Limb (tissue), 2 donors: ENCODE data around the gene MYO1C.
"Not testable (repeated sequence)": the region's sequence is repeated elsewhere in the genome, so short reads cannot be mapped to it uniquely, and the experiment has no call there.

ENCODE experiments used
- DNase-seq, 2 donors: peaks; one replicate each; pipeline ENCODE4 v3.0.0-alpha.2; 2016; ENCODE audit errors: extremely low spot score in 2 of 2

Gene MYO1C

DNA sequence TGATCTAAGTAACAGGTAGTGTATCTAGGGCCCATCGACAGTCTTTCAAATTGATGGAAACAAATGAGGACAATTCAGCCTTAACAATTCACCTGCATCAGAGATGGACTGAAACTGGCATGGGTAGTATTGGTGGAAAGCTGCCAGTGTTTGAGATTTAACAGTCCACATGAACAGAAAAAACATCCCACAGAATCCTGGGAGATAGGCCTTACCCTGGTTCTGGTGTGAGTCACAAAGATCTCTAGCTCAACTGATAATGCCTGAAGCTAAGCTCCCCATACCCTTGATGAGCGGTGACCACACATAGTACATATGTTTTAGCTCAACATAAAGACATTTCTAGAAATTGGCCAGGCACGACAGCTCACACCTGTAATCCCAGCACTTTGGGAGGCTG is 58.3 kb downstream of the MYO1C start:
- DNase-seq, result no peak

DNA sequence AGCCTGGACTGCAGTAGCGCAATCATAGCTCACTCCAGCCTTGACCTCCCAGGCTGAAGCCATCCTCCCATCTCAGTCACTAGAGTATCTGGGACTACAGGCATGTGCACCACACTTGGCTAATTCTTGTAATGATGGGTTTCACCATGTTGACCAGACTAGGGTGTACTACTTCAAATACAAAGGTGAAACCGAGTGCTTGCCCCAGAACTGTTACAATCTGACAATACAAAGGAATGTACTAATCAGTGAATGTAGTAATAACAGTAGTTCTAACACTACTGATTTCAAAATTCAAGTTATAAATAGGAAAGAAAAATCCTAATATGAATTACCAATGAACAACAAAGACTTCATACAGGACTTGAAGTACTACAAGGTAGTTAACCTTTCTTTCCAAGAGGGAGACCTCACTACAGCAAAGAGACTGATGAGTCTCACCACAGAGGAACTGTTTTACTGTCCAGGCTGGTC is 60.8 kb downstream of the MYO1C start:
- no peak for DNase-seq

GRCh38 chr17:1423456-1424135 is 68.9 kb downstream of the MYO1C start:
- no peak for DNase-seq

DNA sequence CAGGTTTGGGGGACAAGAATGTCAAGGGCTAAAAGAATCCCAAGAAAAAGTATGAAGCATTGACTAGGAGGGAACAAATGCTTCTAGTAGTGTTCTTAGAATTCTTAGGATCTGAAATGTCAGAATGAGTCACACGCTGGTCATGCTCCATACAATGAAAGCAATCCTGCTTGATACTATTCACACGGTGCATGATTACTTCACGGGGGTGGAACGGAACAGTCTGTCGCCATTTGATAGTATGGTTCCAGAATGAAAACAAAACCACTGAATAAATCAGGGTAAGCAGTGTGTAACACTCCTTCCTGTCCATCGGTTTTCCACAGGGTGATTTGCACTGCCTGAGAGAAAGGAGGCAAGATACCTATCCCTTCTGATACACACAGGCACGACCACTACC is 69.6 kb downstream of the MYO1C start:
- DNase-seq, result no peak

DNA sequence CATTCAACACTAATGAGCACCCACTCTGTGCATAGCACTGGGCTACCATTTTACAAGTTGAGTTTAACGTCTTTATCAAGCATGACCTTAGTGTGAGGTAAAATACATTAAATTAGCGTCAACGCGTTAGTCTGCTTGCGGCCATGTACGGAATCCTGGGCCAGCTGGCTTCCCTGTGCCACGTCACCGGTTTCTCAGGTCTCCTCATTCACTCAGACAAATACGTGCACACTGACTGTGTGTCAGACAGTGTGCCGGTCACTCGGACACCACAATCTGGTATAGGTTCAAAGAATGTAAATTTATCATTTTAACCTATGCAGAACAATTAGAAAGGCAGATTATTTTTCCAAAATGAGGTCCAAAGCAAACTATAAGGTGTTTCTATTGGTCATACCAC is 71.0 kb downstream of the MYO1C start:
- no peak for DNase-seq

- DNase-seq, result no peak
Measured at GRCh38 chr17:1420981-1421380, 71.5 kb downstream of the MYO1C start.

DNA sequence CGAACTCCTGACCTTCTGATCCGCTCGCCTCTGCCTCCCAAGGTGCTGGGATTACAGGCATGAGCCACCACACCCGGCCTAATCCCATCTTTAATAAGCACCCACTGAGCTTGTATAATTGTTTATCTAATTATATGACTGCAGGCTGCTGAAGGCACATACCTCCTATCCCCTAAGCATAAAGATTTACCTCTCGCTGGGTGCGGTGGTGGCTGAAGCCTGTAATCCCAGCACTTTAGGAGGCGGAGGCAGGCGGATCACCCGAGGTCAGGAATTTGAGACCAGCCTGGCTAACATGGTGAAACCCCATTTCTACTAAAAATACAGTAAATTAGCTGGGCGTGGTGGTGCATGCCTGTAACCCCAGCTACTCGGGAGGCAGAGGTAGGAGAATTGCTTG is 72.3 kb downstream of the MYO1C start:
- DNase-seq, result no peak

DNA sequence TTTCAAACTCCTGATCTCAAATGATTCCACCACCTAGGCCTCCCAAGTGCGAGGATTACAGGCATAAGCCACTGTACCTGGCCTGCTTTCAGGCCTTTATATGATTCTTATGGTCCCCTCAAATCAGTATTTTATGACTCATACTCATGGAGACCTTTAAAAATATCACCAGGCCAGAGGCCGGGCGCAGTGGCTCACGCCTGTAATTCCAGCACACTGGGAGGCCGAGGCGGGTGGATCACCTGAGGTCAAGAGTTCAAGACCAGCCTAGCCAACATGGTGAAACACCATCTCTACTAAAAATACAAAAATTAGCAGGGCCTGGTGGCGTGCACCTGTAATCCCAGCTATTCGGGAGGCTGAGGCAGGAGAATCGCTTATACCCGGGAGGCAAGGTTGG is 74.0 kb downstream of the MYO1C start:
- DNase-seq, result not testable (repeated sequence)

GRCh38 chr17:1416414-1416813 is 76.1 kb downstream of the MYO1C start:
- DNase-seq, result no peak

DNA sequence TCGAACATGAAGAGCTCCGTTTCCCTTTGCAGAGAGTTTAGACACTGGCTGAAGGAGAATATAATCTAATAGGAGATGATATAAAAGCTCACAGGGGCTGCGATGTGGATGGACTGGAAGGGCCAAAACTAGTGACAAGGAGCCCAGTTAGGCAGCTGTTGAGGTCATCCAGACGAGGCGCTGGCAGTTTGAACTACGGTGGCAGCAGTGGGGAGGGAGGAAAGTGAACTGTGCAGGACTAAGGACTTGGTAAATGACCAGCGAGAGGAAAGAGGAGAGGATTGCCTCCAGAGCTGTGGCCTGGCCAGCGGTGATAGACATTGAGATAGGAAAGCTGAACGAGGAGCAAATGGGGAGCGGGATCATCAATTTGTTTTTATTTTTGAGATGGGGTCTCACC is 77.9 kb downstream of the MYO1C start:
- no peak for DNase-seq
